Endothelial cell of umbilical vein (primary cell): ENCODE measurements around the gene ZRSR2. TPM values are rescaled to one million over a fixed set of nuclear protein-coding genes. Genes with fewer than 3 reads are reported as not detected.

Source experiments
- BruUV-seq: library from RNA; stranded (reverse); fragments of 400-500 nt; replicated peaks from 2 replicates; lab custom pipeline; 2021; lab: Mats Ljungman, UMichigan
- CTCF ChIA-PET: fragments of 300-600, 350-600 bp; sonication (Branson Sonifier 250); formaldehyde crosslinking; loops from one replicate; lab custom pipeline; 2021; ENCODE audit warnings: antibody characterized with exemption, inconsistent platforms; lab: Charles Lee
- POLR2A ChIA-PET: fragments of 300-600, 350-600 bp; sonication (Branson Sonifier 250); formaldehyde crosslinking; loops from one replicate; lab custom pipeline; 2021; ENCODE audit warnings: antibody characterized with exemption, inconsistent platforms; lab: Charles Lee
- DNase-seq: peaks from one replicate; pipeline ENCODE4 v3.0.0-alpha.2; 2011; ENCODE audit warnings: low read depth, low spot score
- FAIRE-seq: peaks from 2 replicates; lab custom pipeline; 2011; peaks lifted over from hg19 to GRCh38; lab: Jason Lieb, UNC
- H2AFZ ChIP-seq: 2 replicates; pipeline ENCODE4 v1.6.0; 2012; ENCODE audit warnings: low read depth, low read length, control low read depth, inconsistent platforms
- H3K27ac ChIP-seq: 2 replicates; pipeline ENCODE4 v1.5.1; 2011; ENCODE audit warnings: low read depth, mild to moderate bottlenecking, control low read depth, low read length, moderate library complexity; ENCODE audit not compliant: insufficient read depth
- H3K27me3 ChIP-seq, 2 experiments: 2 replicates each; pipeline versions ENCODE4 v1.6.0 to v1.6.1; 2011; ENCODE audit warnings: low read length in 2 of 2, mixed read lengths in 1 of 2; ENCODE audit not compliant: control insufficient read depth in 2 of 2, insufficient read depth in 2 of 2
- H3K36me3 ChIP-seq, 2 experiments: 2 replicates in 1 of 2; 3 replicates in 1 of 2; pipeline ENCODE4 v1.5.1; 2011; ENCODE audit warnings: low read length in 2 of 2, mild to moderate bottlenecking in 1 of 2, moderate library complexity in 1 of 2; ENCODE audit not compliant: control insufficient read depth in 2 of 2, insufficient read depth in 2 of 2; ENCODE audit errors: extremely low read depth in 1 of 2
- H3K4me1 ChIP-seq: 3 replicates; pipeline ENCODE4 v1.5.1; 2011; ENCODE audit warnings: mild to moderate bottlenecking, low read length; ENCODE audit not compliant: control insufficient read depth, insufficient read depth; ENCODE audit errors: extremely low read depth
- H3K4me2 ChIP-seq: 2 replicates; pipeline ENCODE4 v1.6.1; 2011; ENCODE audit warnings: low read length, control low read depth, mixed read lengths; ENCODE audit not compliant: insufficient read depth
- H3K4me3 ChIP-seq, 3 experiments: fragments of 200-600 bp in 1 of 3; sonication (generic), shearing (Covaris generic) in 1 of 3; replicated peaks in 1 of 3; 2 replicates each; pipeline ENCODE4 v1.5.1; 2011 to 2016; ENCODE audit warnings: control low read depth in 3 of 3, low read length in 3 of 3, mild to moderate bottlenecking in 2 of 3, inconsistent platforms in 1 of 3, low read depth in 1 of 3, moderate library complexity in 1 of 3; ENCODE audit not compliant: insufficient read depth in 1 of 3
- H3K79me2 ChIP-seq: 2 replicates; pipeline ENCODE4 v1.6.0; 2012; ENCODE audit warnings: low read length, inconsistent platforms; ENCODE audit not compliant: control insufficient read depth, insufficient read depth
- H3K9ac ChIP-seq: replicated peaks from 2 replicates; pipeline ENCODE3; 2011; ENCODE audit warnings: low read length, control low read depth; ENCODE audit not compliant: insufficient read depth; ENCODE audit errors: extremely low read depth
- H3K9me1 ChIP-seq: replicated peaks from 3 replicates; pipeline ENCODE4 v1.6.0; 2011; ENCODE audit warnings: mild to moderate bottlenecking, low read length; ENCODE audit not compliant: control insufficient read depth, insufficient read depth; ENCODE audit errors: extremely low read depth
- H3K9me3 ChIP-seq: replicated peaks from 2 replicates; pipeline ENCODE4 v1.5.1; 2012; ENCODE audit warnings: low read length, inconsistent platforms; ENCODE audit not compliant: control insufficient read depth, insufficient read depth
- H4K20me1 ChIP-seq: replicated peaks from 2 replicates; pipeline ENCODE3; 2011; ENCODE audit warnings: mild to moderate bottlenecking, low read length; ENCODE audit not compliant: control insufficient read depth, insufficient read depth; ENCODE audit errors: extremely low read depth
- EZH2 ChIP-seq: IDR thresholded peaks from 2 replicates; pipeline ENCODE4 v1.6.1; 2012; ENCODE audit warnings: borderline replicate concordance, low read depth, mild to moderate bottlenecking, moderate library complexity, low read length, inconsistent platforms; ENCODE audit not compliant: severe bottlenecking
- FOS ChIP-seq: IDR thresholded peaks from 2 replicates; pipeline ENCODE4 v1.6.1; 2011; ENCODE audit warnings: mild to moderate bottlenecking, low read length, moderate library complexity, borderline replicate concordance; ENCODE audit not compliant: insufficient read depth
- GATA2 ChIP-seq: IDR thresholded peaks from 2 replicates; pipeline ENCODE4 v1.7.0; 2011; ENCODE audit warnings: low read depth, mild to moderate bottlenecking, moderate library complexity, mixed read lengths, low read length; ENCODE audit not compliant: insufficient read length, insufficient read depth
- MAX ChIP-seq: IDR thresholded peaks from 2 replicates; pipeline ENCODE4 v1.6.1; 2011; ENCODE audit not compliant: insufficient read depth, insufficient read length
- MYC ChIP-seq: IDR thresholded peaks from one replicate; pipeline ENCODE4 v1.6.1; 2011; ENCODE audit warnings: mild to moderate bottlenecking, low read depth, low read length
- POLR2AphosphoS5 ChIP-seq: IDR thresholded peaks from 2 replicates; pipeline ENCODE4 v1.6.1; 2012; ENCODE audit warnings: low read depth, mild to moderate bottlenecking, control low read depth, low read length, moderate library complexity; ENCODE audit not compliant: insufficient read depth
- dilution Hi-C: fragments of 300-500 bp; cut with MboI; formaldehyde crosslinking; loops from one replicate; pipeline ENCODE4 v1.15.0; 2019; ENCODE audit warnings: low sequenced_read_pairs; ENCODE audit not compliant: extremely low pct_ligation_motif_present
- intact Hi-C: fragments of 100-400 bp; cut with micrococcal nuclease; formaldehyde crosslinking; loops from one replicate; pipeline ENCODE4 v1.10.0; 2022
- polyA plus RNA-seq, 4 experiments: library from polyadenylated mRNA; depleted of rRNA in 3 of 4; stranded (reverse) in 3 of 4; unstranded in 1 of 4; fragments of >200 nt; gene quantifications; 2 replicates each; pipeline versions ENCODE4 v1.2.1 to v1.2.3, GENCODE V29; 2011 to 2012; ENCODE audit warnings: missing spikeins in 1 of 4
- total RNA-seq: library from RNA; stranded (reverse); gene quantifications from 2 replicates; pipeline ENCODE4 v1.2.3, GENCODE V29; 2021

ZRSR2 gene
- total and polyA plus RNA-seq, 2 donors (not counting 3 experiments of a cell fraction or from before 2014, with no cell fraction given), result 3.3 to 8.1 TPM

DNA sequence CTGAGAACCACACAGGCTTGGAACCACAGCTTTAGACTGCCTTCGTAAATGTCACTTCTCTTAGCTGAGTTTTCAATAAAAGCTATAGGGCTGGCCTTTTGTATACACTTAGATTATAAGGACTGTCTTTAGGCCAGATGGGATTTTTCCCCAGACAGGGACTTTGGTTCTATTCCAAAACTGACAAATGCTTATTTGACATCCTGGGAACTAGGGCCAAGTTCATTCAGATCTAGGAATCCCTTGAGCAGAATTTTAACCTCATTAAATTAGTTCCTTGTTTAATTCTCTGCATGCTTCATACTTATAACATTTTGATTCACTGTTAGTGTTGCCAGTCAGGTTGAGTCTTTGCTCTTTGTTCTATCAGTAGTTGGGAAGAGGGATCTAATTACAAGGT lies 23.1 kb downstream of the ZRSR2 start:
- CTCF ChIA-PET, result interaction anchor here (1.0 kb wide), 1 partner anchor 9 kb away, joined by 3 read pairs; no protein-coding TSS in a partner anchor
- intact Hi-C loops, result no loop called here

DNA sequence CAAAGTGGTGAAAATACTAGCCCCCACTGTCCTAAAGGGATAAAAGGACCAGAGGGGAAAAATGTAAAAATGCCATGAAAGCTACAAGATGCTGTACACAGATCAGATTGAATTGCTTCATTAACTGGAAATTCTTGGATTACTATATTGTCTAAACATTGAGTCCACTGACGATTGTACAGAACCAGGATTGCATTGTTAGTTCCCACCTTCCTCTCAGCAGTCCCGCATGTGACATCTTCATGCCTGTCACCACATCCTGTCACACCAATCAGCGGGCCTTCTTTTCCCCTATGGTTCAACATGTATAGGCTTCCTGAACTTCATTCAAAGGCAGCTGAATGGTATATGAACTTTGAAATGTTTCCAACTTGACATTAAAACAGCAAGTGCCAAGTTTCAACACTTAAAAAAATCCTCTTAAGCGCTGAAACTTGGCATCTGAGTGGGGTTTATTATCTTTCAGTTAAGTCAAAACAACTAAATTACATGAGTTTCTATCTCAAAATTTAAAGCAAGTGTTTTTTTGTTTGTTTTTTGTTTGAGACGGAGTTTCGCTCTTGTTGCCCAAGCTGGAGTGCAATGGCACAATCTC lies 24.6 kb downstream of the ZRSR2 start:
- no peaks in the 10 kb centered on the region for H3K27me3 ChIP-seq
- no peaks in the 10 kb centered on the region for H3K79me2 ChIP-seq
- no TSS peak for BruUV-seq
- FAIRE-seq (no peak), DNase-seq (no peak)
- no peak overlapping the region for H3K9ac ChIP-seq
- dilution Hi-C loops, result no loop called here
- peaks cover 0 to 4% of the 10 kb centered on the region in 2 experiments for H3K36me3 ChIP-seq
- H3K9me3 ChIP-seq, result no peaks in the 10 kb centered on the region
- H3K4me3 ChIP-seq, result no peak overlapping the region
- ChIA-PET POLR2A (no interaction called here), CTCF (interaction anchor here (0.9 to 1.6 kb wide), 2 partner anchors 11 to 247 kb away, joined by 3 read pairs; no protein-coding TSS in a partner anchor)
- no peak overlapping the region for H2AFZ ChIP-seq
- H3K9me1 ChIP-seq, result no peaks in the 10 kb centered on the region
- H3K27ac ChIP-seq, result no peak overlapping the region
- intact Hi-C loops, result no loop called here
- H3K4me2 ChIP-seq, result no peak overlapping the region
- TF ChIP-seq EZH2 (no peak), MYC (no peak), GATA2 (no peak), POLR2AphosphoS5 (no peak)
- H4K20me1 ChIP-seq, result no peaks in the 10 kb centered on the region
- H3K4me1 ChIP-seq, result no peaks in the 10 kb centered on the region

More for the DNA sequence above, 23.1 kb downstream of the ZRSR2 start:
- H3K4me2 ChIP-seq, result no peak overlapping the region
- H4K20me1 ChIP-seq, result no peaks in the 10 kb centered on the region
- no peak overlapping the region for H3K4me3 ChIP-seq
- H3K79me2 ChIP-seq, result no peaks in the 10 kb centered on the region
- POLR2A ChIA-PET, result no interaction called here
- no peak overlapping the region for H2AFZ ChIP-seq
- H3K9me3 ChIP-seq, result no peaks in the 10 kb centered on the region
- H3K9ac ChIP-seq, result no peak overlapping the region
- TF ChIP-seq MAX (no peak), GATA2 (no peak), EZH2 (no peak), FOS (no peak)
- no TSS peak for BruUV-seq
- dilution Hi-C loops, result no loop called here
- H3K9me1 ChIP-seq, result no peaks in the 10 kb centered on the region
- H3K27ac ChIP-seq, result no peak overlapping the region
- FAIRE-seq (no peak), DNase-seq (no peak)
- no peaks in the 10 kb centered on the region for H3K4me1 ChIP-seq
- H3K27me3 ChIP-seq, result no peaks in the 10 kb centered on the region
- peaks cover 0 to 4% of the 10 kb centered on the region in 2 experiments for H3K36me3 ChIP-seq
